ENCODE measurements around the gene DNER. TPM values are rescaled to one million over a fixed set of nuclear protein-coding genes. Genes with fewer than 3 reads are reported as not detected.

DNER gene
- total and polyA plus RNA-seq, 2 of the 13 experiments (the other 11 are each of a cell fraction or from before 2014, with no cell fraction given), result not detected

DNA sequence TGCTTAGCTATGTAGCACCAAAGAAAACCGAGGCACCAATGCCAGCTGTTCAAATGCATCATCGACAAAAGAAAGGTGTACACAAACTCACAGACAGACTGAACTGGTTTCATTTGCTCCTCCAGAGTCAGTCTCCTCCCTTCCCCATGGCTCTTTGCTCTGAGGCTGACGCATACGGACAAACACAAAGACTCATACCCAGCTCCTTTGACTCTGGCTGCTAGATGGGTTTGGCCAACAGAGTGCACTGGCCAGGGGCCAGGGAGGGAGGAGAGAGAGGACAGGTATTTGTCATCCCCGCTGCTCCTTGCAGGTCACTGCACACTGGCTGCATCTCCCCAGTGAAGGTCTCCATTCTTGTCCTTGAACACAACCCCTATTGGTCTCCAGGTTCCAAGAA, 40.7 kb downstream of the DNER start:
- DNase-seq (ENCODE audit: low spot score) (no peak), FAIRE-seq (no peak), ATAC-seq (peak; percentile 58)
- Histone ChIP-seq H3K79me2 (ENCODE audit: insufficient read depth, low read length) (no peaks in the 10 kb centered on the region), H4K20me1 (ENCODE audit: insufficient read depth, low read length) (no peaks in the 10 kb centered on the region), H3K36me3 (replicated peaks in 1 of 2; ENCODE audit: control insufficient read depth in 1 of 2, insufficient read depth in 2 of 2, low read length in 2 of 2) (no peaks in the 10 kb centered on the region), H2AFZ (ENCODE audit: low read length) (no peak overlapping the region), H3K4me1 (ENCODE audit: insufficient read depth, low read length) (no peaks in the 10 kb centered on the region), H3K27ac (ENCODE audit: extremely low read length, insufficient read depth, low read length) (no peak overlapping the region), H3K4me2 (ENCODE audit: low read depth, low read length) (no peak overlapping the region), H3K9ac (ENCODE audit: insufficient read depth, low read depth, low read length) (no peak overlapping the region), H3K4me3 (replicated peaks in 1 of 3; ENCODE audit: insufficient read depth in 1 of 3, low read depth in 2 of 3, low read length in 3 of 3) (no peak overlapping the region), H3K9me3 (ENCODE audit: low read length) (no peaks in the 10 kb centered on the region), H3K27me3 (ENCODE audit: control insufficient read depth in 1 of 2, insufficient read depth in 2 of 2, low read length in 2 of 2) (peaks cover 0 to 13% of the 10 kb centered on the region in 2 experiments; a peak in 3 of 5 replicates)
- in situ Hi-C loops (cut with HindIII; ENCODE audit: extremely low pct_ligation_motif_present, low pct_unique_long_range_greater_than_20kb) (no loop called here), intact Hi-C loops (cut with micrococcal nuclease; ENCODE audit: unreplicated experiment) (no loop called here)
- POLR2A ChIA-PET, result no interaction called here
- no TSS peak for BruUV-seq (replicated peaks)
- WGBS (ENCODE audit: low lambda C conversion rate), result 20% methylated on average over 5 of the region's 5 CpGs
- TF ChIP-seq U2AF2 (IDR thresholded peaks at IDR 0.05; ENCODE audit: low read depth, low read length) (no peak), ZNF280B (CRISPR knock-in tag; IDR thresholded peaks at IDR 0.05; ENCODE audit: borderline replicate concordance) (no peak), ZNF12 (CRISPR knock-in tag; IDR thresholded peaks at IDR 0.05) (no peak), ZNF607 (CRISPR knock-in tag; IDR thresholded peaks at IDR 0.05; ENCODE audit: borderline replicate concordance) (no peak), MTF2 (CRISPR knock-in tag; IDR thresholded peaks at IDR 0.05; ENCODE audit: borderline replicate concordance) (no peak), ZIK1 (CRISPR knock-in tag; IDR thresholded peaks at IDR 0.05; ENCODE audit: borderline replicate concordance, low read depth) (no peak), AKAP8 (CRISPR knock-in tag; IDR thresholded peaks at IDR 0.05) (no peak), MAFK (conservative IDR thresholded peaks at IDR 0.05 in 1 of 2, IDR thresholded peaks at IDR 0.05 in 1 of 2; ENCODE audit: low read length in 2 of 2) (no peak), SOX13 (IDR thresholded peaks at IDR 0.05) (no peak), SOX13 (CRISPR knock-in tag; conservative IDR thresholded peaks at IDR 0.05 in 1 of 2, IDR thresholded peaks at IDR 0.05 in 1 of 2) (no peak), RFX3 (CRISPR knock-in tag; IDR thresholded peaks at IDR 0.05) (no peak), ZNF567 (CRISPR knock-in tag; IDR thresholded peaks at IDR 0.05; ENCODE audit: borderline replicate concordance) (no peak), PCBP1 (IDR thresholded peaks at IDR 0.05; ENCODE audit: borderline replicate concordance, low read depth, low read length) (no peak), JUNB (CRISPR knock-in tag; IDR thresholded peaks at IDR 0.05; ENCODE audit: borderline replicate concordance) (no peak), ZNF136 (CRISPR knock-in tag; IDR thresholded peaks at IDR 0.05; ENCODE audit: low read depth) (no peak), TBX3 (IDR thresholded peaks at IDR 0.05; ENCODE audit: borderline replicate concordance) (no peak)
- TF ChIP-seq, protein P1, sequence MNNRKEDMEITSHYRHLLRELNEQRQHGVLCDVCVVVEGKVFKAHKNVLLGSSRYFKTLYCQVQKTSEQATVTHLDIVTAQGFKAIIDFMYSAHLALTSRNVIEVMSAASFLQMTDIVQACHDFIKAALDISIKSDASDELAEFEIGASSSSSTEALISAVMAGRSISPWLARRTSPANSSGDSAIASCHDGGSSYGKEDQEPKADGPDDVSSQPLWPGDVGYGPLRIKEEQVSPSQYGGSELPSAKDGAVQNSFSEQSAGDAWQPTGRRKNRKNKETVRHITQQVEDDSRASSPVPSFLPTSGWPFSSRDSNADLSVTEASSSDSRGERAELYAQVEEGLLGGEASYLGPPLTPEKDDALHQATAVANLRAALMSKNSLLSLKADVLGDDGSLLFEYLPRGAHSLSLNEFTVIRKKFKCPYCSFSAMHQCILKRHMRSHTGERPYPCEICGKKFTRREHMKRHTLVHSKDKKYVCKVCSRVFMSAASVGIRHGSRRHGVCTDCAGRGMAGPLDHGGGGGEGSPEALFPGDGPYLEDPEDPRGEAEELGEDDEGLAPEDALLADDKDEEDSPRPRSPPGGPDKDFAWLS (CRISPR knock-in tag; IDR thresholded peaks at IDR 0.05; ENCODE audit: borderline replicate concordance), result no peak
- TF ChIP-seq, protein P2, sequence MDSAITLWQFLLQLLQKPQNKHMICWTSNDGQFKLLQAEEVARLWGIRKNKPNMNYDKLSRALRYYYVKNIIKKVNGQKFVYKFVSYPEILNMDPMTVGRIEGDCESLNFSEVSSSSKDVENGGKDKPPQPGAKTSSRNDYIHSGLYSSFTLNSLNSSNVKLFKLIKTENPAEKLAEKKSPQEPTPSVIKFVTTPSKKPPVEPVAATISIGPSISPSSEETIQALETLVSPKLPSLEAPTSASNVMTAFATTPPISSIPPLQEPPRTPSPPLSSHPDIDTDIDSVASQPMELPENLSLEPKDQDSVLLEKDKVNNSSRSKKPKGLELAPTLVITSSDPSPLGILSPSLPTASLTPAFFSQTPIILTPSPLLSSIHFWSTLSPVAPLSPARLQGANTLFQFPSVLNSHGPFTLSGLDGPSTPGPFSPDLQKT (CRISPR knock-in tag; IDR thresholded peaks at IDR 0.05; ENCODE audit: borderline replicate concordance), result no peak
- CTCF ChIA-PET (ENCODE audit: low intra/inter-chr PET ratio, low total read pairs), result no interaction called here

Measured in HepG2 (cell line).